MM.1S (cell line): Measurements from ENCODE around the gene ETV5.

ENCODE experiments used
- EZH2 ChIP-seq: fragments of 300-600 bp; sonication (generic); optimal IDR thresholded peaks from 2 replicates; pipeline ENCODE3; 2017; ENCODE audit warnings: low read depth, mild to moderate bottlenecking, antibody characterized with exemption, low read length, mixed read lengths
- EZH2phosphoT487 ChIP-seq: fragments of 300-600 bp; sonication (generic); IDR thresholded peaks from 2 replicates; pipeline ENCODE4 v1.6.1; 2018; ENCODE audit warnings: antibody characterized with exemption, low read length
- TF ChIP-seq, protein P1 (sequence below): fragments of 300-600 bp; sonication (generic); IDR thresholded peaks from 2 replicates; pipeline ENCODE4 v1.5.1; 2016; ENCODE audit warnings: antibody characterized with exemption, low read length, mixed read lengths

DNA sequence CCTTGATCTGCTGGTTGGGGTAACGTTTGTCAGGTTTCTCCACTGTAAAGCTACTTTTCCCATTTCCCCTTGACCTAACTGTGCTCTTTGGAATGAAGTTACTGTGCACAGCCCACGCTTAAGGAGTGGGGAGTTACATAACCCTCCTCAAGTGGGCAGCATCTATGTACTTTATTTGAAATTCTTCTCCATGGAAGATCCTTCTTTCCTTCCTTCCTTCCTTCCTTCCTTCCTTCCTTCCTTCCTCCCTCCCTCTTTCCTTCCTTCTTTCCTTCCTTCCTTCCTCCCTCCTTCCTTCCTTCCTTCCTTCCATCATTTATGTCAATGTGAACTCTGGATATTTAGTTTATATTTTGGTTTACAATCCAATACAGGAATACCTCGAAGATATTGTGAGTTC is 94.0 kb downstream of the ETV5 start:
- TF ChIP-seq EZH2 (no peak), EZH2phosphoT487 (no peak)
- TF ChIP-seq, protein P1, sequence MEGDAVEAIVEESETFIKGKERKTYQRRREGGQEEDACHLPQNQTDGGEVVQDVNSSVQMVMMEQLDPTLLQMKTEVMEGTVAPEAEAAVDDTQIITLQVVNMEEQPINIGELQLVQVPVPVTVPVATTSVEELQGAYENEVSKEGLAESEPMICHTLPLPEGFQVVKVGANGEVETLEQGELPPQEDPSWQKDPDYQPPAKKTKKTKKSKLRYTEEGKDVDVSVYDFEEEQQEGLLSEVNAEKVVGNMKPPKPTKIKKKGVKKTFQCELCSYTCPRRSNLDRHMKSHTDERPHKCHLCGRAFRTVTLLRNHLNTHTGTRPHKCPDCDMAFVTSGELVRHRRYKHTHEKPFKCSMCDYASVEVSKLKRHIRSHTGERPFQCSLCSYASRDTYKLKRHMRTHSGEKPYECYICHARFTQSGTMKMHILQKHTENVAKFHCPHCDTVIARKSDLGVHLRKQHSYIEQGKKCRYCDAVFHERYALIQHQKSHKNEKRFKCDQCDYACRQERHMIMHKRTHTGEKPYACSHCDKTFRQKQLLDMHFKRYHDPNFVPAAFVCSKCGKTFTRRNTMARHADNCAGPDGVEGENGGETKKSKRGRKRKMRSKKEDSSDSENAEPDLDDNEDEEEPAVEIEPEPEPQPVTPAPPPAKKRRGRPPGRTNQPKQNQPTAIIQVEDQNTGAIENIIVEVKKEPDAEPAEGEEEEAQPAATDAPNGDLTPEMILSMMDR = no peak
